ENCODE data around the gene TTC33. TPM values are rescaled to one million over a fixed set of nuclear protein-coding genes. Genes with fewer than 3 reads are reported as not detected.
"Not testable (repeated sequence)": the region's sequence is repeated elsewhere in the genome, so short reads cannot be mapped to it uniquely, and the experiment has no call there.

The TTC33 gene
- total RNA-seq, 1 donor, result 18.6 TPM

- peak; percentile 72 for TF ChIP-seq CTCF (IDR thresholded peaks at IDR 0.05; ENCODE audit: insufficient read depth, low read depth, low read length)
- no peak overlapping the region for H3K4me3 ChIP-seq (ENCODE audit: low read depth, low read length)
- peak; percentile 68 for DNase-seq (ENCODE audit: low read depth)
Measured at GRCh38 chr5:40736103-40736875, 19.5 kb downstream of the TTC33 start.

GRCh38 chr5:40735609-40736008 lies 20.2 kb downstream of the TTC33 start:
- no peak for TF ChIP-seq CTCF (IDR thresholded peaks at IDR 0.05; ENCODE audit: insufficient read depth, low read depth, low read length)
- no peak overlapping the region for H3K4me3 ChIP-seq (ENCODE audit: low read depth, low read length)
- DNase-seq (ENCODE audit: low read depth), result no peak

GRCh38 chr5:40734986-40735385 lies 20.8 kb downstream of the TTC33 start:
- H3K4me3 ChIP-seq (ENCODE audit: low read depth, low read length), result no peak overlapping the region
- peak; percentile 18 for DNase-seq (ENCODE audit: low read depth)
- TF ChIP-seq CTCF (IDR thresholded peaks at IDR 0.05; ENCODE audit: insufficient read depth, low read depth, low read length), result no peak

GRCh38 chr5:40733879-40734563 lies 21.7 kb downstream of the TTC33 start:
- TF ChIP-seq CTCF (IDR thresholded peaks at IDR 0.05; ENCODE audit: insufficient read depth, low read depth, low read length), result peak; percentile 9
- no peak for DNase-seq (ENCODE audit: low read depth)
- H3K4me3 ChIP-seq (ENCODE audit: low read depth, low read length), result no peak overlapping the region

- no peak overlapping the region for H3K4me3 ChIP-seq (ENCODE audit: low read depth, low read length)
- DNase-seq (ENCODE audit: low read depth), result peak; percentile 10
- TF ChIP-seq CTCF (IDR thresholded peaks at IDR 0.05; ENCODE audit: insufficient read depth, low read depth, low read length), result no peak
Measured at GRCh38 chr5:40733434-40733833, 22.3 kb downstream of the TTC33 start.

GRCh38 chr5:40722497-40722911 lies 33.3 kb downstream of the TTC33 start:
- not testable (repeated sequence) for DNase-seq (ENCODE audit: low read depth); H3K4me3 ChIP-seq (ENCODE audit: low read depth, low read length)

GRCh38 chr5:40720069-40720468 lies 35.7 kb downstream of the TTC33 start:
- no peak overlapping the region for H3K4me3 ChIP-seq (ENCODE audit: low read depth, low read length)
- TF ChIP-seq CTCF (IDR thresholded peaks at IDR 0.05; ENCODE audit: insufficient read depth, low read depth, low read length), result no peak
- DNase-seq (ENCODE audit: low read depth), result no peak

Data from fibroblast of villous mesenchyme (primary cell).